GM19397 (cell line): ENCODE results near the gene HOXB2.
"Not testable (repeated sequence)": the region's sequence is repeated elsewhere in the genome, so short reads cannot be mapped to it uniquely, and the experiment has no call there.

Source experiments
- ATAC-seq: cut with Tn5 transposase; IDR thresholded peaks from one replicate; pipeline ENCODE4 v1.9.1; 2021; ENCODE audit warnings: mild to moderate bottlenecking, moderate library complexity; ENCODE audit not compliant: unreplicated experiment

Gene HOXB2

GRCh38 chr17:48542114-48542656, 2.7 kb downstream of the HOXB2 start:
- no peak for ATAC-seq

- no peak for ATAC-seq
These were observed 3.3 kb downstream of the HOXB2 start for GRCh38 chr17:48541577-48542113.

- no peak for ATAC-seq
These were observed 3.8 kb downstream of the HOXB2 start for GRCh38 chr17:48541036-48541576.

GRCh38 chr17:48540213-48540612, 4.7 kb downstream of the HOXB2 start:
- ATAC-seq: no peak

GRCh38 chr17:48539177-48539576, 5.7 kb downstream of the HOXB2 start:
- ATAC-seq: no peak

GRCh38 chr17:48537316-48537715, 7.6 kb downstream of the HOXB2 start:
- ATAC-seq: no peak

- ATAC-seq: not testable (repeated sequence)
These were observed 8.9 kb downstream of the HOXB2 start for GRCh38 chr17:48535793-48536559.

GRCh38 chr17:48532261-48532660, 12.6 kb downstream of the HOXB2 start:
- ATAC-seq: no peak

- no peak for ATAC-seq
These were observed 14.0 kb downstream of the HOXB2 start, which contains the start of gene HOXB1 for GRCh38 chr17:48530887-48531272. Gene HOXB1 (minus strand): TSS chr17:48531011. CDS start chr17:48530904, 107 bp downstream.

- ATAC-seq: no peak
These were observed 14.6 kb downstream of the HOXB2 start for GRCh38 chr17:48530208-48530886.

GRCh38 chr17:48529683-48530009, 15.3 kb downstream of the HOXB2 start:
- no peak for ATAC-seq

- no peak for ATAC-seq
These were observed 15.8 kb downstream of the HOXB2 start for GRCh38 chr17:48528936-48529682.

- no peak for ATAC-seq
These were observed 16.6 kb downstream of the HOXB2 start for GRCh38 chr17:48528153-48528935.

GRCh38 chr17:48527547-48527932, 17.4 kb downstream of the HOXB2 start:
- ATAC-seq: no peak

GRCh38 chr17:48526608-48527546, 18.0 kb downstream of the HOXB2 start:
- no peak for ATAC-seq

GRCh38 chr17:48523010-48523409, 21.9 kb downstream of the HOXB2 start:
- no peak for ATAC-seq

GRCh38 chr17:48522031-48522653, 22.8 kb downstream of the HOXB2 start:
- ATAC-seq: no peak

- no peak for ATAC-seq
These were observed 24.3 kb downstream of the HOXB2 start for GRCh38 chr17:48520631-48521079.

- no peak for ATAC-seq
These were observed 25.5 kb downstream of the HOXB2 start for GRCh38 chr17:48519427-48519826.
